Posterior vena cava (tissue), 2 donors: ENCODE results near the gene GNG4. TPM values are rescaled to one million over a fixed set of nuclear protein-coding genes. Genes with fewer than 3 reads are reported as not detected.
"Not testable (repeated sequence)": the region's sequence is repeated elsewhere in the genome, so short reads cannot be mapped to it uniquely, and the experiment has no call there.

ENCODE experiments used
- DNase-seq: peaks from one replicate; pipeline ENCODE4 v3.0.0-alpha.2; 2020; ENCODE audit warnings: low spot score
- intact Hi-C, 2 donors: fragments of 100-400 bp; cut with DNase I; formaldehyde crosslinking; loops; one replicate each; pipeline versions ENCODE4 v1.14.1 to v1.14.2; 2022 to 2023
- total RNA-seq, 2 donors: library from RNA; stranded (reverse); fragmentation: NEBNext Ultra II Directional; extraction: Animal tissue kit (Norgen Biotek cat#: 25700); gene quantifications; one replicate each; pipeline ENCODE4 v1.2.1, GENCODE V29; 2021
- donor health status: DM: yes; HTN: yes; CAD: no.
- donor health status: DM: yes; HTN: yes; CAD: no.

Gene GNG4
- total RNA-seq, 2 donors from 2014 or later = 0.32 to 0.38 TPM

DNA sequence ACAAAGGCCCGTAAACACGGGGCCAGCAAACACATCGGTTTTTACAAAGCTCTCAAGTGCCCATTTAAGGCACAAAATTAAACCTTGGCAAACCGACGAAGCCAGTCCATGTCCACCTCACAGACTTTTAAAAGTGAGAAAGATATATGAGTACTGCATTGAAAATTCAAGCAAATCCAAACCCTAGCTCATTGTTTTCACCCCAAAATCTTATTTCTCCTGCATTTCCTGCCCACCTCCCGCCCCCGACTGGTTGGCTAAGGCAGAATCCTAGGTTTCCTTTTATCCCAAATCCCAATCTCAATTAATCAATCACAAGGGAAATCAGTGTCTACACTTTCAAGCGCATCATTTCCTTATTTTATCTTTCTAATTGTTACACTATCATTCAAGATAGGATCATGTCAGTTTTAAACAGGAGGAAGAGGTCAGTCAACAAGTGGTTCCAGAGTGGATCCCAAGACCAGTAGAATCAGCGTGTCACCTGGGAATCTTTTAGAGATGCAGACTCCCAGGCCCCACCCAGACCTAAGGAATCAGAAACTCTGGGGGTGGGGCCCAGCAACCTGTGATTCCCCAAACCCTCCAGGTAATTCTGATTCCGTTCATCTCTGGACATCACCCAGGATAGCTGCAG is 1.7 kb upstream of the GNG4 start:
- intact Hi-C loops = no loop called here
- no peak for DNase-seq

DNA sequence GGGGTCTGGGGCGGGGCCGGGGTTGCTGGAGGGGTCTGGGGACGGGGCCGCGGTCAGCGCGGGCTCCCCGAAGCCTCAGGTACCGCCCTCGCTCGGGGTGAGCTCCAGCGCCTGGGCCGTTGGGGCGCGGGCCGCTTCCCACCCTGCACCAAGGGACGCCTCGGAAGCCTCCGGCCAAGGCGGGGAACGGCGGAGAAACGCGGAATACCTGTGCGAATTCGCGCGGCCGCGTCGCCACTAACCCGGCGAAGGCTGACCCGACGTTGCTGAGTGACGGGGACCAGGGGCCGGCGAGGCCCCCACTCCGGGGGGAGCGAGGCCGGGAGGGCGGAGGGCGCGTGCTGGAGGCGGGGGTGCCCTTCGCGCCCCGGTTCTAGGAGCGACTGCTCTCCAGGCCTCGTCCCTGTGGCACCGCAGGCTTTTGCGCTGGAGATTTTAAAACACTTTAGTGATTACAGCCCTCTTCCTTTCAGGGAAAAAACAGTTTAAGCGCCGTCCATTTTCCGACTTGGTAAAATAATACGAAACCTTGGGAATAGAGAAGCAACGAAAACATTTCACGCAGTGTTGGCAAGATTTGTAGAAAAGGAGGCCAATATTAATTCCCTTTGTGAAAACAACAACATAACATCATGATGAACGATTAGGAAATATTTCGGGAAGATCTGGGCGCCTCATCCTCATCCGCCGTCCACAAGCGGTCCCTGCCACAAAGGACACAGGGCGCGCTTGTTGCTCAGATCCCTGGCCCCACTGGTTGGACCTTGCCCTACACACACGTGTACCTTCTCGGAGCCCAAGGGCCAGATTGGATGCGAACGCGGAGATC is 971 bp upstream of the GNG4 start:
- intact Hi-C loops = no loop called here
- no peak for DNase-seq

DNA sequence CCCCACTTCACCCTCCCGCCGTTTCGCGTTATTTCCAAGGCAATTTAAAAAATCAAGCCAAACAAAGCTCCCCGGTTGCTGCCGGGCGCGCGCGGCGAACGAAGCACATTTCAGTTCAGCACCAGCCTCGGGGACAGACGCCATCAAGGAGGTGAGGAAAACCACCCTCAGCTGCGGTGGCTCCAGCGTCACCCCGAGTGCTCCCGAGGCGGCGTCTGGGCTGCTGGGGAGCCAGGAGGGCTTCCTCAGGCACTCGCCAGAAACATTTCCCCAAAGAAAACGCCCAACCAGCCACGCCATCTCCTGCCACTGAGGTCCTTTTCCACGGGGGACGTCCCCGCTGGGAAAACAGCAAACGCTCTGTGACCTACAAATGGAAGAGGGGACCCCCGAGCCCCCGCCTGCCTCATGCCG is 623 bp downstream of the GNG4 start:
- DNase-seq = peak; percentile 84
- intact Hi-C loops = no loop called here

DNA sequence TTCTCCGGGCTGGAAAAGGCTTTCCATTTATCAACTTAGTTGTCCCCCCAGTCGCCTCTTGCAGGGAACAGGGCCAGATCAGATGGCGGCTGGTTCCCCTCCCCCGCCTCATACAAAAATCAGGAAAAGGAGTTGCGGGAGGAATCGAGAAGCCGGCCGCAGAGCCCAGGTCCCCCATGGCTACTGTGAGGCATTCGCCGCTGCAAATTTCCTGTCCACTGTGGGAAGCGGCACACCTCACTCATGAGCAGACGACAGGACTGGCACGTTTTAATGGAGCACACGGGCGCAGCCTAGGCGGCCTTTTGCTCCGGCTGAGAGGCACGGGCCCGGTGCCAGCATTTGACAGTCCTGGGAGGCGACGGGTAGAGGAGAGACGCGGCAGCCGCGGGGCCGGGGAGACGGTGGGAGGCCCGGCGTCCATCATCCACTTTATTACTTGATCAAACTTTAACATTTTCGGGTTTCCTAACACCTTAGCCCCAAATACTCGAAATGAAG is 1.1 kb downstream of the GNG4 start:
- intact Hi-C loops = no loop called here
- DNase-seq = no peak

DNA sequence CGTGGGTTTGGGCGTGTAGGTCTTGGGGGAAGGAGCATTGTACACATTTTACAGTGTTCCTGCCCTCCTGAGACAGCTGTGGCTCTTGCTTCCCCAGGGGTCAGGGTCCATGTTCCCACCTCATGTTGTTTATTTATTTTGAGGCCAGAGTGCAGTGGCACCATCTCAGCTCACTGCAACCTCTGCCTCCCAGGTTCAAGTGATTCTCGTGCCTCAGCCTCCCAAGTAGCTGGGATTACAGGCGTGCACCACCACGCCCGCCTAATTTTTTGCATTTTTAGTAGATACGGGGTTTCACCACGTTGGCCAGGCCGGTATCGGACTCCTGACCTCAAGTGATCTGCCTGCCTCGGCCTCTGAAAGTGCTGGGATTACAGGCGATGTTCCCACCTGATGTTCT is 2.0 kb downstream of the GNG4 start:
- DNase-seq, intact Hi-C loops: not testable (repeated sequence)

DNA sequence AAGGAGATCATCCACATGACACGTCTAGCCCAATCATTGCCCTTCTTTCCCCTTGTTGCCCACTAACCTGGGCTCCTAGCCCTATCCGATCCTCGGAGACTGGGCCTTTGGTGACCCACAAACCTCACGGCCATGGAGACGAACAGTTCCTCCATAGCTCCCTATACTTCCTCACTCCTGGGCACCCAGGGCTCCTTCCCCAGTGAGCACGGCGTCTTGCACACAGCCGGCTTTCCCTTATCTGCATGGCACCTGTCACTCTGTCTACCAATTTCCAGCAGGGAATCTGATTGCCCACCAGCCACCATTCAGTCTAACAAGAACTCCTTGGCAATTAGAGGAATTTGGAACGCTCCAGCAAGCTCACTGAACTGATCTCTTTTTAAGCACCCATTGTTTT is 3.1 kb downstream of the GNG4 start:
- DNase-seq = no peak

DNA sequence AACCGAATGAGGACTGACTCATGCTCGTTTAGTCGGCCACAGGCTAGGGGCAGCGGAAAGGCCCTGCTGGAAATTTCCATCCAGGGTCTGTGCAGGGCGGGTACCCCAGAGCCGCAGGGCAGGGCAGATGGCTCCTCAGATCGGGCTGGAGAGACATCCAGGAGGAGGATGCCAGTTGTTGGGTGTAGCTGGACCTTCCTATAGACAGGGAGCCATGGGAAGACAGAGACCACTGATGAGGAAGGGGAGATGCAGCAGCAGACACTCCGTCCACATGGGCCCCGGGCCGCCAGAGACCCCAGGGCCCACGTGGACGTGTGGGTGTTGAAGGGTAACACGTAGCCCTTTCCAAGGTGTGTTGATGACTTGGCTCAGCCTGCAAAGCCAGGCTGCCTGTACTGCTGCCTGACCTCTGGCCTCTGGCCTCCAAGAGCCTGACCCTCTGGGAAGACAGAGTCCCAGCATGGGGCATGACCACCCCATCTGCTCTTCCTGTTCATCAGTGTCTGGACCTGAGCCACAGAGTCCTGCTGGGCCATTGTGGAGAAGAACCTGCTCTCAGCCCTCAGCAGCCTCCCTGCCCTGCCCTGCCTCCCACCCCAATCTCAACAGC is 4.8 kb downstream of the GNG4 start:
- no peak for DNase-seq
- intact Hi-C loops = no loop called here

More for the DNA sequence above, 3.1 kb downstream of the GNG4 start:
- intact Hi-C loops = no loop called here

DNA sequence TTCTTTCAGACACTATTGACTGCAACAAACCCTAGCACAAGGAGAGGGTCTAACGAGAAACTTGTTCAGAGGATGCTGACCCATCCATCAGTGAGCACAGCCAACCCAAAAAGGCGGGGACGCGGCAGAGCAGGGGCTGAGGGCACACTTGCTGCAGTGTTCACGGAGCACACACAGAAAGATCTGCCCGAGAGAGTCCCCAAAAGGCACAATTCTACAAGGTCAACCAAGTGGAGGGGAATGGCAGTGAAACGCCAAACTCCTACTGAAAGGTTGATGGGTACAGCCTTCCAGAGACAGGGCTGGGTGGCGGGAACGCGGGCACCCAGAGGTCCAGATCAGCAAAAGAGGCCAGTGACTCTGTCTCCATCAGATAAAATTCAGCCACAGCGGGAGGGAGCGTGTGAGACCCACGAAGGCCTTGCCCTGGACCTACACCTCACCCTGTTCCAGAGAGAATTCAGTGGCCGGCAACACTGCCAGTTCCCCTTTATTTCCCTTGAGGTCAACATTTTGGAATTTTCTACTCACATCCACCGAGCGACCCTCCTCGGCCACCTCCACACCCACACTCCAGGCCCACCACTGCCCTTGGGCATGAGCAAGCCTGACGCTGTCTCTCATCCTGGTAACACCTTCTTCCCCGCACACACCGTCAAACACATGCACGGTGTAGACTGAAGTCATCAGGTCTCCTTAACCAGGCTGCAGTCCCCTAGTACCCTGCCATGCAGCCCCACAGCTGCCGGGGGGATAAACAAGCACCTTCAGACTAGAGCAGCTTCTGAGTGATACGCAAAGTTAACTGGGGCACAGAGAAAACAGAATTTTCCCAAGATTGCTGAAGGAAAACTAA is 5.5 kb downstream of the GNG4 start:
- intact Hi-C loops = no loop called here
- DNase-seq = no peak

DNA sequence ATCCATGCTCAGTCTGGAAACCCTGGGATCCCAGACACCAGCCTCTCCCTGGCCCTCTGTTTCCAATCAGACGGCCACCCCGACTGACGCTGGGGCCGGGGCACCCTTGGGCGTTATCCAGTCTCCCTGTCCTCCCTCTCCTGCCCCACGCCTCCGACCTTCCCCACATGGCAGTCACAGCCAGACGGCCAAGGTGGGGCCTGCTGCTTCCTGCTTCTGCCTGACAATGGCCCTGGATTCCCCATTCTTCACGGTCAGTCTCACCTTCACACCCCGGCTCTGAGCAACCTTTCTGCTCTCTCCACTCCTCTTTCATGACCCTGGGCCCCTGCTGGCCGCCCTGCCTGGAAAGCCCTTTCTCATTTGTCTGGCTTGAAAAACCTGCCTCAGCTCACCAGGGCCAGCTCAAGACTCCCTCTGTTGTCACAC is 6.6 kb downstream of the GNG4 start:
- peak; percentile 62 for DNase-seq
- intact Hi-C loops = no loop called here

DNA sequence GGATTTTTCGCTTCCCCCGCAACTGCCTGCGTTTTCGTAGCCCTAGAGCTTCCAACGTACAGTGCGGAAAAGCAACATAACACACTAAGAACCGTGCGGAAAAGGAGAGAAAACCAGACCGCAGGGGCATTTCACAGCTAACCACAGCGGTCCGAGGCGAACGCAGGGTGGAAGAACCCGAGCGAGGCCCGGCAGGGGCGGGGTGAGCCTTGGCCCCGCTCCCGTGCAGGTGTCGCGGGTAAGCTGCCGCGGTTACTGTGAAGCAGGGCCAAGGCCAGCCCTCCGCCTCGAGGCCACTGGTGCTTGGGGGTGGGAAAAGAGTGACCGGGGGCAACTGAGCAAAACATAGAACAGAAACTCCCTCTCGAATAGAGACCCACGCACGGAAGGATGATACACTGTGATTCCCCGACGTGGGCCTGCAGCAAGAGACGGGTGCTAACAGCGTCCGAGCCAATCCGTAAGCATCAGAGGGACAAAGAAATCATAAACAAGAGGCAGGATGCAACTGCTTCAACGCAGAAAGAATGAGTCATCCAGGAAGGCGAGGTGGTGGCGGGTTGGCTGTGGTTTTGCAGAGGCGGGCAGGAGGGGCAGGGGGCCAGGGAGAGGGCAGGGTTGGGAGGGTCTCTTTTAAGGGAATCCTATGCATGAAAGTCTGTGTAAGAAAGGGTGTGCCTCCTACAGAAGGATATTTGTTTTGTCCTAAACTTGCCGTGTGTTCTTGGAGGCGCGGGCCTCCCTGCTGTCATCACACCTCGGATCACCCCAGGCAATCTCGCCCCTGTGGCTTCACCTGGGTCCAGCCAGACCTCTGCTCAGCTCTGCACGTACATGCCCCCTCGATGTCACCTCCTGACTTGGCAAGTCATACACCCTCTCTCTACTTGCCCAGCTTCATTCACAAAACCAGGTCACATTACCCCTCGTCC is 7.3 kb downstream of the GNG4 start:
- intact Hi-C loops = no loop called here
- peak; percentile 79 for DNase-seq

DNA sequence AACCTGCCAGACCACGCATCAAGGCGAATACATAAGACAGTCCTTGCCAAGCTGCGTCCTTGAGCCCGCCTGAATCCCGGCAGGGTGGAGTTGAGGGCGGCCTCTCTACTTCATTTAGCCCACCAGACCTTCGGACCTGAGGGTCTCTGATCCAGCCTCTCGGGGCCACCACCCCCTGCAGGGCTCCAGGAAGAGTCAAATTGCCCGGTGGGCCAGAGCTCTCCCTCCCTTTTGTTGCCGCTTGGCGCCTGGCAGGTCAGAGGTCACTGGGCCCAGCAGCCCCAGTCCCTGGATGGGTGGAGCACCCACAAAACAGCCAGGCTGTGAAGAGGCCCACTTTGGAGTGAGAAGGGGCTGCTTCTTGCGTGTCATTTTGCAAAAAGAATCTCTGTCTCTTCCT is 9.0 kb downstream of the GNG4 start:
- intact Hi-C loops = no loop called here
- peak; percentile 41 for DNase-seq

DNA sequence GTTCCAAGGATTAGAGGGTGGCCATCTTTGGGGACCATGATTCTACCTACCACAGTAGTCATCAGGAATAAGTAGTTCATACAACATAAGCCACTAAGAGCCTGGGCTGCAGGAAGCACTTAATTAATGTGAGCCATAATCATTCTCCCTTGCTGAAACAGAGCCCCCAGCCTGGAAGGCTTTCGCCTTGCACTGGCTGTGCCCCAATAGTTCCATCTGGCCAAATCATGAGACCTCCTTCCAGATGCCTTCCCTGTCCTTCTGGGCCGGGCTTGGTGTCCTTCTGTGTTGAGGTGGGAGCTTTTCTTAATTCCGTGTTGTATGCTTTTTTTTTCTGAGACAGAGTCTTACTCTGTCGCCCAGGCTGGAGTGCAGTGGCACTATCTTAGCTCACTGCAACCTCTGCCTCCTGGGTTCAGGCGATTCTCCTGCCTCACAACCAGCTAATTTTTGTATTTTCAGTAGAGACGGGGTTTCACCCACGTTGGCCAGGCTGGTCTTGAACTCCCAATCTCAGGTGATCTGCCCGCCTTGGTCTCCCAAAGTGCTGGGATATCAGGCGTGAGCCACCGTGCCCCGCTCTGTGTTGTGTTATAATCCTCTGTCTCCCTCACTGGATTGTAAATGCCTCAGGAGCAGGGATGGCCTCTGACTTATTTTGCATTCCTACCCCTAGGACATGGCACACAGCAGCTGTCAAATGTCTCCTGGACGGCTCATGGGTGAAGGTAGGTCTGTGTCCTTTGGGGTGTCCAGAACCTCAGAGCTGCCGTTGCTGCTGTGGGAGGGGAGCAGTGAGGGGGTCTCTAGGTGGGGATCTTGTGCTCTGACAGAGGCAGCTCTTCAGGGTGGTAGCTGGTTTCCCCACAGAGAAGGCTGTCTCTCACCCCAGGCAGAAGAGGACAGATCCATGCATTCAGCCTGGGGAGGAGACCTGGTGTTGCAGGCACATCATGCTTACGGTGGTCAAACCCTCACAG is 10.1 kb downstream of the GNG4 start:
- intact Hi-C loops = no loop called here

DNA sequence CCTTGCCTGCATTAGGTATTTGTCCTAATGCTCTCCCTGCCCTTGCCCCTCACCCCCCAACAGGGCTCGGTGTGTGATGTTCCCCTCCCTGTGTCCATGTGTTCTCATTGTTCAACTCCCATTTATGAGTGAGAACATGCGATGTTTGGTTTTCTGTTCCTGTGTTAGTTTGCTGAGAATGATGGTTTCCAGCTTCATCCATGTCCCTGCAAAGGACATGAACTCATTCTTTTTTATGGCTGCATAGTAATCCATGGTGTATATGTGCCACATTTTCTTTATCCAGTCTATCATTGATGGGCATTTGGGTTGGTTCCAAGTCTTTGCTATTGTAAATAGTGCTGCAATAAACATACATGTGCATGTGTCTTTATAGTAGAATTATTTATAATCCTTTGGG is 11.0 kb downstream of the GNG4 start:
- DNase-seq, intact Hi-C loops: not testable (repeated sequence)

More for the DNA sequence above, 10.1 kb downstream of the GNG4 start:
- DNase-seq = peak; percentile 58

DNA sequence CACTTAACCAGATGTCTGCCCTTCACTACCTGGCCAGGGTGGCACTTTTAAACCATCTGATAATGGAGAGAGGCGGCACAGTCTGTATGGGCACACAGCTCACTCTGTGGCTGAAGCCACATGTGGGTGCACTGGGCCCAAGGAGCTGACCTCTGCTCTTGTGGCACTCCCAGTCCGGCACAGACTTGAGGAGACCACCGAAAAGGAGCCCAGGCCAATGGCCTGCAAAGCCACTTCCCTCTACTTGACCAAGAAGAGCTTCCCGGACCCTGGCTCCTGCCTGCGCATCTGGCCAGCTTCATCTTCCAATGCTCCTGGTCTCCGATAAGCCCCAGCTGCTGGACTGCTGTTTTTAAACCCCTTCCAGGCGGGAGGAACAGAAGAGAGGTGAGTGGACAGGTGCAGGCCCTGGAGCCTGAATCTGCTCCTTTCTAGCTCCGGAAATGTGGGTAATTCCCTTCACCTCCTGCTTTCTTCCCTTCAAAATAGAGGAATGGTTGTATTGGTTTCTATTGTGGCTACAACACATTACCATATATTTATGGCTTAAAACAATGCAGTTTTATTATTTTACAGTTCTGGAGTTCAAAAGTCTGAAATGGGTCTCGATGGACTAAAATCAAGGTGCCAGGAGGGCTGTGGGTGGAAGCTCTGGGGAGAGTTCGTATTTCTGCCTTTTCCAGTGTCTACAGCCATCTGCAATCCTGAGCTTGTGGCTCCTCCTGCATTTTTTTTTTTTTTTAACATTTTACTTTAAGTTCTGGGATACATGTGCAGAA is 11.6 kb downstream of the GNG4 start:
- peak; percentile 30 for DNase-seq
- intact Hi-C loops = no loop called here

DNA sequence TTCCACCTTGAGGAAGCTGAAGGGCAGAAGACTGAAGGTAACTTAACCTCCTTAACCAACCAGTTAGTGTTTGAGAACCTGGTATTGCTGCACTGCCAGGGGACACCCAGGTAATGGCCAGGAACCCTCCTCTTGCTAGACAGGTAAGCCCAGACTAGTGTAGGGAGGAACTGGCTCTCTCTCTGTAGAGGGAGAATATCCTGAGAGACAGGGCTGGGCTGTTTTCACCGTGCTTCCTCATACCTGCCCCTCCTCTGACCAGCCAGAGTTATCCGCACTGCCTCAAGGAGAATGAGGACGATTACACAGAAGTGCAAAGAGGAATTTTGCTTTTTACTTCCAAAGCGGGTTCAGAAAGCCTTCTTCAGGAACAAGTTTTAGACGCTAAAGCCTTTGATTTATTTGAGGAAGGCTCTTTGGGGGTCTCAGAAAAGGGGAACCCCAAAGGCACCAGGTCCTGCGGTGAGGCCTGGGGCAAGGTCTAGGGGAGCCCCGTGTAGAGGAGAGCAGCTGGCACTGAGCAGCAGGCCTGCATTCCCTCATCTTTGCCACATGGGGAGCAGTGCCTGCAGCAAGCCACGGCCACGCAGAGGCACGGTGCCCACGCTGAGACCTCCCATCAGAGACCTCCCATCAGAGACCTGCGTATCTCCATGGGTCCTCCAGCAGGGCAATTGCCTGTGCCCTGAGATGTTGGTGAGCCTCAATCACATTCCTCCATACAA is 13.5 kb downstream of the GNG4 start:
- peak; percentile 20 for DNase-seq
- intact Hi-C loops = no loop called here
